Muscle of leg (tissue), 11 donors: ENCODE measurements around the gene THRB. TPM values are rescaled to one million over a fixed set of nuclear protein-coding genes. Genes with fewer than 3 reads are reported as not detected.

Source experiments
- DNase-seq: peaks from one replicate; pipeline ENCODE4 v3.0.0; 2013
- H3K27ac ChIP-seq: one replicate; pipeline ENCODE4 v1.5.1; 2013; ENCODE audit warnings: mild to moderate bottlenecking, low read length, control low read depth
- H3K27me3 ChIP-seq: one replicate; pipeline ENCODE4 v1.6.1; 2013; ENCODE audit warnings: low read length; ENCODE audit not compliant: control insufficient read depth, insufficient read depth
- H3K36me3 ChIP-seq: one replicate; pipeline ENCODE4 v1.6.1; 2013; ENCODE audit warnings: low read length; ENCODE audit not compliant: control insufficient read depth, insufficient read depth
- H3K4me1 ChIP-seq: one replicate; pipeline ENCODE4 v1.6.1; 2013; ENCODE audit warnings: low read length; ENCODE audit not compliant: control insufficient read depth, insufficient read depth
- H3K4me3 ChIP-seq: one replicate; pipeline ENCODE4 v1.5.1; 2013; ENCODE audit warnings: low read length, control low read depth
- H3K9me3 ChIP-seq: replicated peaks from 2 replicates; pipeline ENCODE4 v1.6.1; 2013; ENCODE audit warnings: low read depth, low read length; ENCODE audit not compliant: control insufficient read depth
- WGBS: methylation state at CpG from one replicate; pipeline ENCODE4 v1.1.5; 2013; ENCODE audit warnings: missing lambda C conversion rate; ENCODE audit not compliant: insufficient coverage; 5-methylcytosine and 5-hydroxymethylcytosine counted together
- polyA plus RNA-seq, 8 donors: library from polyadenylated mRNA; unstranded; fragments of 120-200 nt; gene quantifications; one replicate each; pipeline versions ENCODE4 v1.2.1 to v1.2.3, GENCODE V29; 2013; ENCODE audit warnings: inconsistent platforms in 1 of 8, low replicate concordance in 1 of 8; ENCODE audit not compliant: insufficient read length in 8 of 8, insufficient read depth in 1 of 8
- total RNA-seq: library from RNA; stranded (reverse); fragments of 120-200 nt; gene quantifications from one replicate; pipeline ENCODE4 v1.2.4, GENCODE V29; 2013

Gene THRB
- total and polyA plus RNA-seq, 9 donors, result 0.33 to 3.1 (median 1.7) TPM

GRCh38 chr3:24224666-24225384 is 269.8 kb downstream of the THRB start:
- no peak for DNase-seq
- peaks cover 4% of the 10 kb centered on the region for H3K27me3 ChIP-seq
- H3K9me3 ChIP-seq, result no peaks in the 10 kb centered on the region
- H3K4me1 ChIP-seq, result peaks cover 7% of the 10 kb centered on the region
- no peaks in the 10 kb centered on the region for H3K36me3 ChIP-seq
- no peak overlapping the region for H3K27ac ChIP-seq
- no CpG with 5 or more reads among the region's 4 CpGs for WGBS
- H3K4me3 ChIP-seq, result no peak overlapping the region

DNA sequence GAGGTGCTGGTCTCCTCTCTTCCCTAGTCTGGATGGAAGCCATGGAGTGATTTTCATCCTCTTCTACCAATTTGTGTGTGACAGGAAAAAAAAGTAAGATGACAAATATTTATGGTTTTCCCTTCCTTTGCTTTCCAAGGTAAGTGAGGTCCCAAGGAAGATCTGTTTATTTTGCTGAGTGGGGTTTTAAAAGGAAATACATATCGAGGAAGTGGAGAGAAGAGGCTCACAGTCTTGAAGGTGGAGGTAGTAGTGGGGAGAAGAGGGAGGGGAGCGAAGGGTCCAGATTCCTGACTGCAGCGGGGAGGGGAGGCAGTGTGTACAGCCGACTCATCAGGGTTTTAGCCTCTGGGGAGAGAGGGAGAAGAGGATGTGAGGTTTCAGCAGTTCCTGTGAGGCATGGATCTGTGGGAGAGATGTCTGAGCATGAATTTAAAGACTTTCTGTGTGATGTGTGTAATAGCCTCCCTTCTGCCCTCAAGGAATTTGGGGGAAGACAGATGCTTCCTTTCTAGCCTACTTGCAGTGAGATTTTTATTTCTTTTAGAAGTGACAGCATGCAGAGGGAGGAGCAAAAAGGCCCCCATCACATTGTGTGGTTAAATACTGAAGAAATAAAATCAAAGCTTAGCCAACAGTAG is 272.4 kb downstream of the THRB start:
- WGBS, result 70% methylated on average over 3 of the region's 4 CpGs
- H3K9me3 ChIP-seq, result no peaks in the 10 kb centered on the region
- H3K27ac ChIP-seq, result no peak overlapping the region
- no peak for DNase-seq
- H3K27me3 ChIP-seq, result peaks cover 4% of the 10 kb centered on the region
- no peak overlapping the region for H3K4me3 ChIP-seq
- H3K4me1 ChIP-seq, result peaks cover 7% of the 10 kb centered on the region
- H3K36me3 ChIP-seq, result no peaks in the 10 kb centered on the region

GRCh38 chr3:24220859-24221657 is 273.6 kb downstream of the THRB start:
- Histone ChIP-seq H3K4me3 (no peak overlapping the region), H3K27me3 (peaks cover 4% of the 10 kb centered on the region), H3K27ac (no peak overlapping the region), H3K4me1 (peaks cover 7% of the 10 kb centered on the region), H3K9me3 (no peaks in the 10 kb centered on the region), H3K36me3 (no peaks in the 10 kb centered on the region)
- DNase-seq, result peak; percentile 69
- WGBS, result 17% methylated on average over 1 of the region's 4 CpGs

DNA sequence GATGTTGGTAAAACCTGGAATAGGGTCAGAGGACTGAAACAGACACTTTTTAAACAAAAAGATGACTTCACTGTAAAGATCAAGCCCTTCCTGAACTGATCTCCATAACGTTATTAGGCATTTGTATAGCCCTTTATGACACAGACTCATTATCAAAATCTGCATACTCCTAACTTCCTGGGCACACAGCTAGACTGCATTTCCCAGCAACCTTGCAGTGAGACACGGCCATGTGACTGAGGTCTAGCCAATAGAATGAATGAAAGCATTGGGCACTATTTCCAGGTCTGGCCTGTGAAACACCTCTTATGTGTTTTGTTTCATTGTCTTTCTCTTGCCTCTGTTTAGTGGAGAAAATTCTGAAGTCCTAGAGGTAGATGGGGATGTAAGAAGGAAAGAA is 279.1 kb downstream of the THRB start:
- Histone ChIP-seq H3K9me3 (no peaks in the 10 kb centered on the region), H3K27me3 (peaks cover 2% of the 10 kb centered on the region), H3K27ac (no peak overlapping the region), H3K4me3 (no peak overlapping the region), H3K36me3 (no peaks in the 10 kb centered on the region), H3K4me1 (peaks cover 17% of the 10 kb centered on the region)
- DNase-seq, result no peak
- 86% methylated on average over 1 of the region's 2 CpGs for WGBS

- Histone ChIP-seq H3K4me1 (peaks cover 14% of the 10 kb centered on the region), H3K27me3 (peaks cover 2% of the 10 kb centered on the region), H3K9me3 (no peaks in the 10 kb centered on the region), H3K27ac (no peak overlapping the region), H3K4me3 (no peak overlapping the region), H3K36me3 (no peaks in the 10 kb centered on the region)
- no peak for DNase-seq
- 75% methylated on average over 3 of the region's 3 CpGs for WGBS
Measured at GRCh38 chr3:24211381-24211780, 283.3 kb downstream of the THRB start.

DNA sequence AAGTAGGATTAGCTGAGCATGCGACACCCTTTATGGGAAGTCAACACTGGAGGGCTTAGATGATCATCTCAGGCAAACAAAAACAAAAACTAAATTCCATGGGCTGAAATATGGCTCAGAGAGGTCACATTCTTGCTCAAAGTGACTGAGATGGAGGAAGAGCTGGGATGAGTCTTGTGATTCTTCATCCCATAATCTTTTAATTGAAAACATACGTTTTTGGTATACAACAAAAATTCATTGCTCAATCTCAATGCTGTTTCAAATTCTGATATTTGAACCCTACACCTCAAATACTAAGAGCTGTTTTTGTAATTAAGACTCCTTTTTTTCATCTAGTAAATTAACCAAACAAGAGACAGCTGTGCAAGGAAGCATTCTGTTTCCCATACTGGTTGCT is 292.6 kb downstream of the THRB start:
- Histone ChIP-seq H3K27ac (no peak overlapping the region), H3K4me1 (no peaks in the 10 kb centered on the region), H3K9me3 (no peaks in the 10 kb centered on the region), H3K27me3 (no peaks in the 10 kb centered on the region), H3K36me3 (no peaks in the 10 kb centered on the region), H3K4me3 (no peak overlapping the region)
- no peak for DNase-seq
- WGBS, result no CpG with 5 or more reads among the region's 2 CpGs

GRCh38 chr3:24201301-24201700 is 293.3 kb downstream of the THRB start:
- H3K36me3 ChIP-seq, result no peaks in the 10 kb centered on the region
- H3K27me3 ChIP-seq, result no peaks in the 10 kb centered on the region
- no peak for DNase-seq
- H3K4me1 ChIP-seq, result no peaks in the 10 kb centered on the region
- WGBS, result 60% methylated on average over 1 of the region's 1 CpG
- no peak overlapping the region for H3K27ac ChIP-seq
- H3K4me3 ChIP-seq, result no peak overlapping the region
- no peaks in the 10 kb centered on the region for H3K9me3 ChIP-seq

DNA sequence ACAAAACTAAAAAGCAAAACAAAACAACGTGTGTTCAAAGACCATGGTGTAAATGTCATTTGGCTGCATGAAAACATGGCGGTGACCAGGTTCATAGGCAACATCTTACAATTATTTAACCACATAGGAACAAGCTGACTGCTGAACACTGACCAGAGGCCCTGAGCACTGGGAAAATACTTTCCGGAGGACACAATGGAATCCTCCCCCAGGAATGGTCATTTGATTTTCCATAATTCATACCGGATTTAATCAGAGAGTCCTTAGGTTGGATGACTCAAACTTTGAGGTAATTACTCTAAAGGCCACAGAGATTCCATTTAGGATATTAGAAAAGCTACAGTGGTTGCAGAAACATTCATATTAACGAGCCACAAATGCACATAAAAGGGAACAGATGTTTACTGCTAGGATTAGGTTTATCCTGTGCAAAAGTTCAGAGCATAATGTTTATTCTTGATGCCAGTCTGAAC is 294.8 kb downstream of the THRB start:
- DNase-seq, result peak; percentile 14
- H3K4me1 ChIP-seq, result no peaks in the 10 kb centered on the region
- no peak overlapping the region for H3K27ac ChIP-seq
- no peaks in the 10 kb centered on the region for H3K27me3 ChIP-seq
- H3K4me3 ChIP-seq, result no peak overlapping the region
- no peaks in the 10 kb centered on the region for H3K36me3 ChIP-seq
- no peaks in the 10 kb centered on the region for H3K9me3 ChIP-seq
- 46% methylated on average over 3 of the region's 5 CpGs for WGBS

GRCh38 chr3:24199300-24199699 is 295.4 kb downstream of the THRB start:
- no CpG with 5 or more reads among the region's 2 CpGs for WGBS
- Histone ChIP-seq H3K36me3 (no peaks in the 10 kb centered on the region), H3K4me1 (no peaks in the 10 kb centered on the region), H3K9me3 (no peaks in the 10 kb centered on the region), H3K27me3 (no peaks in the 10 kb centered on the region), H3K27ac (no peak overlapping the region), H3K4me3 (no peak overlapping the region)
- DNase-seq, result no peak

DNA sequence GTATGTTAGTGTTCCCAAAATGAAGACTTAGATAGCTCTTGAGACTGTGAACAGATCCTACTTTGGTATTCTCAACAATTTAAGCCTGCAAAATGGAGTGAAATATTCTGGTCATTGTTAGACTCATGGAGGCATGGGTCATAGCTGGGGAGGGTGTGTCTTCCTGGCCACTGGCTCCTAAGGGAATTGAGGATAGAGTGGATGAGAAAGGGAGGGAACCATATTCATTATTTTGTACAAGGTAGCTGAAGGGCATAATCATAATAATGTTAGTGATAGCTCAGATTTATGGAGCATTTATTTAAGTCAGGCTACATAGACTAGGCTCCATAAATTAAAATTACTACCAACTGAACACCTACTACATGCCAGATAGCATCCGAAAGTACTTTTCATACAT is 295.9 kb downstream of the THRB start:
- DNase-seq, result no peak
- Histone ChIP-seq H3K4me3 (no peak overlapping the region), H3K4me1 (no peaks in the 10 kb centered on the region), H3K36me3 (no peaks in the 10 kb centered on the region), H3K9me3 (no peaks in the 10 kb centered on the region), H3K27ac (no peak overlapping the region), H3K27me3 (no peaks in the 10 kb centered on the region)
- WGBS, result no CpG with 5 or more reads among the region's 1 CpG
